KOPT-K1 (cell line): ENCODE measurements around the gene NTNG1.

ENCODE experiments used
- H3K27ac ChIP-seq: fragments of 200-600 bp; sonication (generic); 2 replicates; pipeline ENCODE4 v1.5.1; 2016; ENCODE audit warnings: antibody characterized with exemption, mild to moderate bottlenecking, low read depth, low read length; ENCODE audit not compliant: poor library complexity, severe bottlenecking
- H3K36me3 ChIP-seq: fragments of 200-600 bp; sonication (generic); 2 replicates; pipeline ENCODE4 v1.5.1; 2017; ENCODE audit warnings: antibody characterized with exemption, mild to moderate bottlenecking, low read length, moderate library complexity; ENCODE audit not compliant: insufficient read depth
- H3K9me3 ChIP-seq: fragments of 200-600 bp; sonication (generic); 2 replicates; pipeline ENCODE4 v1.5.1; 2017; ENCODE audit warnings: antibody characterized with exemption, low read length, mild to moderate bottlenecking; ENCODE audit not compliant: insufficient read depth, poor library complexity, severe bottlenecking

Gene NTNG1

GRCh38 chr1:107510347-107510746 is 369.5 kb downstream of the NTNG1 start:
- Histone ChIP-seq H3K9me3 (peaks cover 16% of the 10 kb centered on the region), H3K27ac (no peak overlapping the region), H3K36me3 (no peaks in the 10 kb centered on the region)

GRCh38 chr1:107512836-107513235 is 372.0 kb downstream of the NTNG1 start:
- Histone ChIP-seq H3K36me3 (no peaks in the 10 kb centered on the region), H3K9me3 (peaks cover 16% of the 10 kb centered on the region)

GRCh38 chr1:107514841-107515240 is 374.0 kb downstream of the NTNG1 start:
- Histone ChIP-seq H3K9me3 (peaks cover 13% of the 10 kb centered on the region), H3K27ac (no peak overlapping the region), H3K36me3 (no peaks in the 10 kb centered on the region)

More at GRCh38 chr1:107512836-107513235, 372.0 kb downstream of the NTNG1 start:
- H3K27ac ChIP-seq = no peak overlapping the region

- H3K27ac ChIP-seq = no peak overlapping the region
- H3K36me3 ChIP-seq = no peaks in the 10 kb centered on the region
- H3K9me3 ChIP-seq = peaks cover 4% of the 10 kb centered on the region
Observed at GRCh38 chr1:107515702-107516101, 374.9 kb downstream of the NTNG1 start.

GRCh38 chr1:107523061-107523460 is 382.2 kb downstream of the NTNG1 start:
- Histone ChIP-seq H3K27ac (no peak overlapping the region), H3K9me3 (no peaks in the 10 kb centered on the region), H3K36me3 (no peaks in the 10 kb centered on the region)

GRCh38 chr1:107523736-107524135 is 382.9 kb downstream of the NTNG1 start:
- H3K9me3 ChIP-seq = no peaks in the 10 kb centered on the region
- no peaks in the 10 kb centered on the region for H3K36me3 ChIP-seq
- H3K27ac ChIP-seq = no peak overlapping the region

- Histone ChIP-seq H3K36me3 (no peaks in the 10 kb centered on the region), H3K9me3 (no peaks in the 10 kb centered on the region), H3K27ac (no peak overlapping the region)
Observed at GRCh38 chr1:107524301-107524700, 383.5 kb downstream of the NTNG1 start.

- Histone ChIP-seq H3K36me3 (no peaks in the 10 kb centered on the region), H3K27ac (no peak overlapping the region), H3K9me3 (no peaks in the 10 kb centered on the region)
Observed at GRCh38 chr1:107525145-107525544, 384.3 kb downstream of the NTNG1 start.

GRCh38 chr1:107525961-107526360 is 385.1 kb downstream of the NTNG1 start:
- Histone ChIP-seq H3K9me3 (no peaks in the 10 kb centered on the region), H3K27ac (no peak overlapping the region), H3K36me3 (no peaks in the 10 kb centered on the region)

- Histone ChIP-seq H3K36me3 (no peaks in the 10 kb centered on the region), H3K27ac (no peak overlapping the region), H3K9me3 (no peaks in the 10 kb centered on the region)
Observed at GRCh38 chr1:107526524-107527198, 385.8 kb downstream of the NTNG1 start.

- H3K36me3 ChIP-seq = no peaks in the 10 kb centered on the region
- H3K27ac ChIP-seq = no peak overlapping the region
- no peaks in the 10 kb centered on the region for H3K9me3 ChIP-seq
Observed at GRCh38 chr1:107529511-107530149, 388.8 kb downstream of the NTNG1 start.

GRCh38 chr1:107530543-107530942 is 389.7 kb downstream of the NTNG1 start:
- H3K9me3 ChIP-seq = no peaks in the 10 kb centered on the region
- H3K27ac ChIP-seq = no peak overlapping the region
- no peaks in the 10 kb centered on the region for H3K36me3 ChIP-seq

- H3K9me3 ChIP-seq = no peaks in the 10 kb centered on the region
- H3K36me3 ChIP-seq = no peaks in the 10 kb centered on the region
- H3K27ac ChIP-seq = no peak overlapping the region
Observed at GRCh38 chr1:107531065-107531908, 390.4 kb downstream of the NTNG1 start.

GRCh38 chr1:107532318-107532717 is 391.5 kb downstream of the NTNG1 start:
- Histone ChIP-seq H3K9me3 (no peaks in the 10 kb centered on the region), H3K27ac (no peak overlapping the region), H3K36me3 (no peaks in the 10 kb centered on the region)
